ENCODE data around the gene UBE2G2.

Gene UBE2G2, protein sequence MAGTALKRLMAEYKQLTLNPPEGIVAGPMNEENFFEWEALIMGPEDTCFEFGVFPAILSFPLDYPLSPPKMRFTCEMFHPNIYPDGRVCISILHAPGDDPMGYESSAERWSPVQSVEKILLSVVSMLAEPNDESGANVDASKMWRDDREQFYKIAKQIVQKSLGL

DNA sequence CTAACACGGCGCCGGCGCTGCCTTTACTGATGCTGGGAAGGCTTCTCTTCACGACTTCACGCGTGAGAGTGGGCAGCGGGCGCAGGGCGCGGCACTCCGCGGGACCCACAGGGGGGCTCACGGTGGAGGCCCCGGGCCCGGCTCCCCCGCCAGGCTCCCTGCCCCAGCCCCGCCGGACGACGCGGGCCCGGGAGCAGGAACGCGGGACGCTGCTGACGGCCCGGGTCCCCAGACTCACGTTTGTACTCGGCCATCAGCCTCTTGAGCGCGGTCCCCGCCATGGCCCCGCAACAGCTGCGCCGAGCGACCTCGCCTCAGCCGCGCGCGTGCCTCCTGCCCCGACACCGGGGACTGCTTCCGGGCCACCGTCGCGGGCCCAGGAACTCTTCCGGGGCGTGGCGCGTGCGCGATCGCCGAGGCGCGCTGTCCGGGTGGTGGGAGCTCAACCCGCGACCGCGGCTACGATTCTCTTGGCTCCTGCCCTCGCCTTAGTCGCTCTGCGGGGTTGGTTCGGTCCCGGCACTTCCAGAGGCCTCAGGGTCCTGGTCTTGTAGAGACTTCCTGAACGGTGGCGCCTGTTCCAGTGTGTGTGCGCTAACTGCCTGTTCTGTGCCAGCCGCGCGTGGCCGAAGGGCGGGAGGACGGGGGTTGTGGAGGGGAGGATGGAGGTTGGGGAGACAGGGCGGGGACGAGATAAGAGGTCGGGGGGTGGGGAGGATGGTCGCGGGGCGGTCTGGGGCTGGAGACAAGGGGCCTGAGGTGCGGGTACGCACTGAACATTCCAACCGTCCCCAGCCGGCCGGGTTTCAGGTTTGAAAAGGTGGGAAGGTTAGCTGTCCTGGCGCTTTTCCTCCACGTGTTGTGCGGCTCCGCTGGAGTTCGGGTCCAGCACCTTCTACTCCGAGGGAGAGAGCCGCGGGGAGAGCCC, at the start of gene UBE2G2:
Gene UBE2G2 (minus strand): TSS at position 353 of the 928 bp plus-strand sequence. CDS start 72 bp downstream, at position 281.
- peak; percentile 92 for ATAC-seq
- TF ChIP-seq RARB (CRISPR knock-in tag; IDR thresholded peaks at IDR 0.05) (no peak), OSR1 (CRISPR knock-in tag; IDR thresholded peaks at IDR 0.05) (no peak), CSDC2 (CRISPR knock-in tag; IDR thresholded peaks at IDR 0.05) (0 out of 2 replicates have a peak, but pooled peaks have one; percentile 67), ZFP30 (CRISPR knock-in tag; IDR thresholded peaks at IDR 0.05) (no peak), TOX (CRISPR knock-in tag; IDR thresholded peaks at IDR 0.05; ENCODE audit: borderline replicate concordance) (no peak), ZNF8 (CRISPR knock-in tag; IDR thresholded peaks at IDR 0.05) (no peak), ZFP3 (CRISPR knock-in tag; IDR thresholded peaks at IDR 0.05) (peak; percentile 45; the same call in 1 of the 2 replicates)
- TF ChIP-seq, protein P1, sequence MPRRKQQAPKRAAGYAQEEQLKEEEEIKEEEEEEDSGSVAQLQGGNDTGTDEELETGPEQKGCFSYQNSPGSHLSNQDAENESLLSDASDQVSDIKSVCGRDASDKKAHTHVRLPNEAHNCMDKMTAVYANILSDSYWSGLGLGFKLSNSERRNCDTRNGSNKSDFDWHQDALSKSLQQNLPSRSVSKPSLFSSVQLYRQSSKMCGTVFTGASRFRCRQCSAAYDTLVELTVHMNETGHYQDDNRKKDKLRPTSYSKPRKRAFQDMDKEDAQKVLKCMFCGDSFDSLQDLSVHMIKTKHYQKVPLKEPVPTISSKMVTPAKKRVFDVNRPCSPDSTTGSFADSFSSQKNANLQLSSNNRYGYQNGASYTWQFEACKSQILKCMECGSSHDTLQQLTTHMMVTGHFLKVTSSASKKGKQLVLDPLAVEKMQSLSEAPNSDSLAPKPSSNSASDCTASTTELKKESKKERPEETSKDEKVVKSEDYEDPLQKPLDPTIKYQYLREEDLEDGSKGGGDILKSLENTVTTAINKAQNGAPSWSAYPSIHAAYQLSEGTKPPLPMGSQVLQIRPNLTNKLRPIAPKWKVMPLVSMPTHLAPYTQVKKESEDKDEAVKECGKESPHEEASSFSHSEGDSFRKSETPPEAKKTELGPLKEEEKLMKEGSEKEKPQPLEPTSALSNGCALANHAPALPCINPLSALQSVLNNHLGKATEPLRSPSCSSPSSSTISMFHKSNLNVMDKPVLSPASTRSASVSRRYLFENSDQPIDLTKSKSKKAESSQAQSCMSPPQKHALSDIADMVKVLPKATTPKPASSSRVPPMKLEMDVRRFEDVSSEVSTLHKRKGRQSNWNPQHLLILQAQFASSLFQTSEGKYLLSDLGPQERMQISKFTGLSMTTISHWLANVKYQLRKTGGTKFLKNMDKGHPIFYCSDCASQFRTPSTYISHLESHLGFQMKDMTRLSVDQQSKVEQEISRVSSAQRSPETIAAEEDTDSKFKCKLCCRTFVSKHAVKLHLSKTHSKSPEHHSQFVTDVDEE (CRISPR knock-in tag; IDR thresholded peaks at IDR 0.05), result peak; percentile 65; the same call in 1 of the 2 replicates

DNA sequence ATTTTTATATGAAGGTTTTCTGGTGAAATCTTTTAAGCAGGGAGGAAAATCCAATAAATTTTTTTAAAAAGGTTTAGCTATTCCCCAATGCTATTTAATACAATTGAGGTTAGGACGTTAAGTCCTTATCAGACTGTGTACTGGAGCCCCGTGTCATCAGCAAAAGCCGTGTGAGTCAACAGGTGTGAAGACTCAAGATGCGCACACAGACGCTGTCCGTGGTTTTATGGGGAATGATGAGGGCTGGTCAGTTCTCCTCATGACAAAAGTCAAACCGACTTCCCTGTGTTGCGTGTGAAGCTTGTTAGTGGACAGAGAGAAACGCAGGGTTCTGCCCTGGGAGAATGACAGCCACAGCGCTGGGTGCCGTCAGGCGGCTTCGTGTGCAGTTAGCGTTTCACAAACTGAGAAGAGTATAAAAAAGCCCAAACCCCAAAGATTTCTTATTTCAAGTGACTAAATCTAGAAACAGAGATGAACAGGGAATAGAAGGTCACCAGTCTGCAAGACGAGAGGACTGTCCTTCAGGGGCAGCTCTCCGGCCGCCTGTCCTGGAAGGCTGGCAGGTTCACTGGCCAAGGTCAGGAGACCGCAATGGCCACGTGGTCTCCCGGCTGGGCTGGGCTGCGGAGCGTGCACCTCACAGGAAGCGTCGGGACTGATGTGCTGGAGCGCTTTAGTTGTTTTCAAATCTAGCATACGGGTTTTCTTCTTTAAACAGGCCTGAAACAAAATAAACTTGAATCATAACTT, 49.5 kb upstream of the UBE2G2 start:
- no peak for ATAC-seq
- no peak for TF ChIP-seq ISL1 (CRISPR knock-in tag; IDR thresholded peaks at IDR 0.05)
- TF ChIP-seq, protein P2, sequence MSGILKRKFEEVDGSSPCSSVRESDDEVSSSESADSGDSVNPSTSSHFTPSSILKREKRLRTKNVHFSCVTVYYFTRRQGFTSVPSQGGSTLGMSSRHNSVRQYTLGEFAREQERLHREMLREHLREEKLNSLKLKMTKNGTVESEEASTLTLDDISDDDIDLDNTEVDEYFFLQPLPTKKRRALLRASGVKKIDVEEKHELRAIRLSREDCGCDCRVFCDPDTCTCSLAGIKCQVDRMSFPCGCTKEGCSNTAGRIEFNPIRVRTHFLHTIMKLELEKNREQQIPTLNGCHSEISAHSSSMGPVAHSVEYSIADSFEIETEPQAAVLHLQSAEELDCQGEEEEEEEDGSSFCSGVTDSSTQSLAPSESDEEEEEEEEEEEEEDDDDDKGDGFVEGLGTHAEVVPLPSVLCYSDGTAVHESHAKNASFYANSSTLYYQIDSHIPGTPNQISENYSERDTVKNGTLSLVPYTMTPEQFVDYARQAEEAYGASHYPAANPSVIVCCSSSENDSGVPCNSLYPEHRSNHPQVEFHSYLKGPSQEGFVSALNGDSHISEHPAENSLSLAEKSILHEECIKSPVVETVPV (CRISPR knock-in tag; IDR thresholded peaks at IDR 0.05), result no peak
- no peak for TF ChIP-seq RARB (CRISPR knock-in tag; IDR thresholded peaks at IDR 0.05)
- no peak for TF ChIP-seq ARNTL (CRISPR knock-in tag; IDR thresholded peaks at IDR 0.05; ENCODE audit: borderline replicate concordance, low read depth)
- TF ChIP-seq, protein P3, sequence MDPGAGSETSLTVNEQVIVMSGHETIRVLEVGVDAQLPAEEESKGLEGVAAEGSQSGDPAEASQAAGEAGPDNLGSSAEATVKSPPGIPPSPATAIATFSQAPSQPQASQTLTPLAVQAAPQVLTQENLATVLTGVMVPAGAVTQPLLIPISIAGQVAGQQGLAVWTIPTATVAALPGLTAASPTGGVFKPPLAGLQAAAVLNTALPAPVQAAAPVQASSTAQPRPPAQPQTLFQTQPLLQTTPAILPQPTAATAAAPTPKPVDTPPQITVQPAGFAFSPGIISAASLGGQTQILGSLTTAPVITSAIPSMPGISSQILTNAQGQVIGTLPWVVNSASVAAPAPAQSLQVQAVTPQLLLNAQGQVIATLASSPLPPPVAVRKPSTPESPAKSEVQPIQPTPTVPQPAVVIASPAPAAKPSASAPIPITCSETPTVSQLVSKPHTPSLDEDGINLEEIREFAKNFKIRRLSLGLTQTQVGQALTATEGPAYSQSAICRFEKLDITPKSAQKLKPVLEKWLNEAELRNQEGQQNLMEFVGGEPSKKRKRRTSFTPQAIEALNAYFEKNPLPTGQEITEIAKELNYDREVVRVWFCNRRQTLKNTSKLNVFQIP (CRISPR knock-in tag; IDR thresholded peaks at IDR 0.05; ENCODE audit: borderline replicate concordance, low read depth), result no peak
- TF ChIP-seq SNAI2 (CRISPR knock-in tag; IDR thresholded peaks at IDR 0.05), result no peak
- TF ChIP-seq ZFP3 (CRISPR knock-in tag; IDR thresholded peaks at IDR 0.05), result no peak
- no peak for TF ChIP-seq ZC3H10 (CRISPR knock-in tag; IDR thresholded peaks at IDR 0.05)
- TF ChIP-seq BACH2 (CRISPR knock-in tag; IDR thresholded peaks at IDR 0.05; ENCODE audit: borderline replicate concordance), result no peak
- no peak for TF ChIP-seq ZFP30 (CRISPR knock-in tag; IDR thresholded peaks at IDR 0.05)
- no peak for TF ChIP-seq OSR1 (CRISPR knock-in tag; IDR thresholded peaks at IDR 0.05)
- no peak for TF ChIP-seq GLIS3 (CRISPR knock-in tag; IDR thresholded peaks at IDR 0.05)
- TF ChIP-seq CSDC2 (CRISPR knock-in tag; IDR thresholded peaks at IDR 0.05), result no peak
- TF ChIP-seq ZNF70 (CRISPR knock-in tag; IDR thresholded peaks at IDR 0.05), result no peak

DNA sequence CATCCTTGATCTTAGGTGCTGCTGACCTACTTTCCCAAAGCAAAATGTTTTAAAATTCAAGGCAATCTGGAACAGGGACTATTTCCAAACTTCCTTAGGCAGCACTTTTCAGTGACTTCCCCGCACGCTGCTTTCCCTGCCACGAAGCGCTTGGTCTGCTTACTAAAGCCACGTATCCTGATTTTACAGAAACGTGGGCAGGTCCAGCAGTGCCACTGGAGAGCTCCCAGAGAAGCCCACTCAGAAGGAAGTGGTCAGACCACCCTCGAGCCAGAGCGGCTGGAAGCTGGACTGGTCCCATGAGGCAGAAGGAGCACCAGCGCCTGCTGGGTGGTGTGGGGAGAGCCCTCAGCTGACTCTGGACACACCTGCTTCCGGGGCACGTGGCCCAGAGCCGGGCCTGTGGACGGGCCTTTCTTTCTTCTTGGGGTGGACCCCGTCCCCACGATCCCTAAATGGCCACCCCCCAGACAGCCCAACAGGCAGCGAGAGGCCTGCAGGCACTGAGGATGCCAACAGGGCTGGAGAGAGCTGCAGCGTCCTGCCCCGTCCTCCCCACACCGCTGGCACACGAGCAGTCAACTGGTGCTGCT, 48.7 kb upstream of the UBE2G2 start:
- no peak for ATAC-seq
- no peak for TF ChIP-seq ZC3H10 (CRISPR knock-in tag; IDR thresholded peaks at IDR 0.05)

DNA sequence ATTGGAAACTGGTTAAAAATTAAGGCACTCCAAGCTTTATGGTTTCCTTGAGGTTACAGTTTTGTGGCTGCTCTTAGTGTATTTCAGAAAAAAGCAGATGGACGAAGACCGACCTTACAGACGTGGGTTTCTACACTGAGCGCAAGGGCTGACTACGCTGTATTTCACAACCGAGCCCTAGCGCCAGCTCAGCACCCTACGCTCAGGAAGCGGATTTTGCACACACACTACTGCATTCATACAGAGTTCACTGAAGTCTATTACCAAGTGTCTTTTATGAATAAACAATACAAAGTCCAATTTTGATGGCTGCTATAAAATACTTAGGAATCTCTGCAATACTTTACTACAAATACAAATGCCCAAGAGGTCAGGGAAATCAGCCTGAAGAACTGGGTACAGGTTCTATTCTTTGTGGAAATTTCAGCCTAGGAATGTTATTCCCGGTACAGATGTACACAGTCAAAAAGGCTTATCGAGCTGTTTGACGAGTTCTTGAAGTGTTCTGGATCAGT, 48.1 kb upstream of the UBE2G2 start:
- no peak for ATAC-seq
- TF ChIP-seq ESRRG (CRISPR knock-in tag; IDR thresholded peaks at IDR 0.05) (no peak), CSDC2 (CRISPR knock-in tag; IDR thresholded peaks at IDR 0.05) (no peak), ZFP30 (CRISPR knock-in tag; IDR thresholded peaks at IDR 0.05) (no peak), ZFP3 (CRISPR knock-in tag; IDR thresholded peaks at IDR 0.05) (no peak), TCF4 (CRISPR knock-in tag; IDR thresholded peaks at IDR 0.05; ENCODE audit: borderline replicate concordance) (no peak), ARNTL (CRISPR knock-in tag; IDR thresholded peaks at IDR 0.05; ENCODE audit: borderline replicate concordance, low read depth) (no peak)
- TF ChIP-seq, protein P4, sequence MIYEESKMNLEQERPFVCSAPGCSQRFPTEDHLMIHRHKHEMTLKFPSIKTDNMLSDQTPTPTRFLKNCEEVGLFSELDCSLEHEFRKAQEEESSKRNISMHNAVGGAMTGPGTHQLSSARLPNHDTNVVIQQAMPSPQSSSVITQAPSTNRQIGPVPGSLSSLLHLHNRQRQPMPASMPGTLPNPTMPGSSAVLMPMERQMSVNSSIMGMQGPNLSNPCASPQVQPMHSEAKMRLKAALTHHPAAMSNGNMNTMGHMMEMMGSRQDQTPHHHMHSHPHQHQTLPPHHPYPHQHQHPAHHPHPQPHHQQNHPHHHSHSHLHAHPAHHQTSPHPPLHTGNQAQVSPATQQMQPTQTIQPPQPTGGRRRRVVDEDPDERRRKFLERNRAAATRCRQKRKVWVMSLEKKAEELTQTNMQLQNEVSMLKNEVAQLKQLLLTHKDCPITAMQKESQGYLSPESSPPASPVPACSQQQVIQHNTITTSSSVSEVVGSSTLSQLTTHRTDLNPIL (CRISPR knock-in tag; IDR thresholded peaks at IDR 0.05; ENCODE audit: low read depth), result no peak
- TF ChIP-seq, protein P2 (CRISPR knock-in tag; IDR thresholded peaks at IDR 0.05), result no peak

Data from SK-N-SH treated with all-trans-retinoic acid at 6 μM for 48 hours (cell line).